Keratinocyte (primary cell): Measurements from ENCODE around the gene MAPK8. TPM values are rescaled to one million over a fixed set of nuclear protein-coding genes. Genes with fewer than 3 reads are reported as not detected.

Experiments used
- DNase-seq: peaks from one replicate; pipeline ENCODE4 v3.0.0-alpha.2; 2011; ENCODE audit warnings: low read depth, missing footprints, low spot score
- FAIRE-seq: peaks from 2 replicates; lab custom pipeline; 2011; peaks lifted over from hg19 to GRCh38; lab: Jason Lieb, UNC
- H2AFZ ChIP-seq: 2 replicates; pipeline ENCODE4 v1.6.0; 2012; ENCODE audit warnings: low read length, control low read depth, inconsistent platforms; ENCODE audit not compliant: control insufficient read depth
- H3K27ac ChIP-seq: 2 replicates; pipeline ENCODE4 v1.5.1; 2011; ENCODE audit warnings: low read length; ENCODE audit not compliant: control insufficient read depth, insufficient read depth
- H3K27me3 ChIP-seq: 3 replicates; pipeline ENCODE4 v1.6.0; 2011; ENCODE audit warnings: low read length; ENCODE audit not compliant: control insufficient read depth, insufficient read depth; ENCODE audit errors: extremely low read depth
- H3K36me3 ChIP-seq, 2 experiments: 2 replicates in 1 of 2; 3 replicates in 1 of 2; pipeline ENCODE4 v1.5.1; 2011; ENCODE audit warnings: low read length in 2 of 2, mild to moderate bottlenecking in 1 of 2; ENCODE audit not compliant: control insufficient read depth in 2 of 2, insufficient read depth in 2 of 2; ENCODE audit errors: extremely low read depth in 1 of 2
- H3K4me1 ChIP-seq: 3 replicates; pipeline ENCODE4 v1.5.1; 2011; ENCODE audit warnings: low read length; ENCODE audit not compliant: control insufficient read depth, insufficient read depth; ENCODE audit errors: extremely low read depth
- H3K4me2 ChIP-seq: 3 replicates; pipeline ENCODE4 v1.6.0; 2011; ENCODE audit warnings: low read depth, low read length; ENCODE audit not compliant: control insufficient read depth, insufficient read depth; ENCODE audit errors: extremely low read depth
- H3K4me3 ChIP-seq, 3 experiments: fragments of 200-600 bp in 1 of 3; sonication (generic) in 1 of 3; 2 replicates in 2 of 3; 3 replicates in 1 of 3; pipeline ENCODE4 v1.5.1; 2011 to 2016; ENCODE audit warnings: low read length in 3 of 3, mild to moderate bottlenecking in 3 of 3, control low read depth in 2 of 3, inconsistent platforms in 1 of 3, low read depth in 1 of 3, mixed read lengths in 1 of 3, mixed run types in 1 of 3, moderate library complexity in 1 of 3; ENCODE audit not compliant: control insufficient read depth in 2 of 3, insufficient read depth in 2 of 3; ENCODE audit errors: extremely low read depth in 1 of 3
- H3K79me2 ChIP-seq: 2 replicates; pipeline ENCODE4 v1.6.0; 2012; ENCODE audit warnings: low read length; ENCODE audit not compliant: control insufficient read depth, insufficient read depth
- H3K9ac ChIP-seq: 3 replicates; pipeline ENCODE4 v1.6.0; 2011; ENCODE audit warnings: low read length; ENCODE audit not compliant: control insufficient read depth, insufficient read depth; ENCODE audit errors: extremely low read depth
- H3K9me1 ChIP-seq: 3 replicates; pipeline ENCODE4 v1.6.0; 2011; ENCODE audit warnings: low read length; ENCODE audit not compliant: control insufficient read depth, insufficient read depth; ENCODE audit errors: extremely low read depth
- H3K9me3 ChIP-seq: 2 replicates; pipeline ENCODE4 v1.5.1; 2012; ENCODE audit warnings: low read depth, low read length; ENCODE audit not compliant: control insufficient read depth
- H4K20me1 ChIP-seq: 3 replicates; pipeline ENCODE4 v1.6.0; 2011; ENCODE audit warnings: low read length; ENCODE audit not compliant: control insufficient read depth, insufficient read depth; ENCODE audit errors: extremely low read depth
- CTCF ChIP-seq, 3 experiments: IDR thresholded peaks in 1 of 3; conservative IDR thresholded peaks in 1 of 3; optimal IDR thresholded peaks in 1 of 3; 2 replicates in 2 of 3; 3 replicates in 1 of 3; pipeline versions ENCODE3 to v1.5.1; 2011; ENCODE audit warnings: low read length in 3 of 3, mild to moderate bottlenecking in 3 of 3, moderate library complexity in 2 of 3, control low read depth in 1 of 3, inconsistent platforms in 1 of 3; ENCODE audit not compliant: insufficient read depth in 2 of 3; ENCODE audit errors: extremely low read depth in 1 of 3
- EZH2 ChIP-seq: IDR thresholded peaks from one replicate; pipeline ENCODE4 v1.6.1; 2012; ENCODE audit warnings: inconsistent platforms, mild to moderate bottlenecking, low read length, moderate library complexity
- dilution Hi-C: fragments of 300-500 bp; cut with MboI; formaldehyde crosslinking; loops from one replicate; pipeline ENCODE4 v1.7.0; 2020; ENCODE audit warnings: low sequenced_read_pairs; ENCODE audit not compliant: extremely low pct_ligation_motif_present
- polyA plus RNA-seq, 5 experiments: library from polyadenylated mRNA; depleted of rRNA in 3 of 5; stranded (reverse) in 3 of 5; stranded (forward) in 1 of 5; unstranded in 1 of 5; fragments of >200 nt; gene quantifications; 1 replicate in 1 of 5; 2 replicates in 3 of 5; 3 replicates in 1 of 5; pipeline versions ENCODE4 v1.2.1 to v1.2.3, GENCODE V29; 2011 to 2012; ENCODE audit warnings: missing spikeins in 2 of 5, low read depth in 1 of 5, low replicate concordance in 1 of 5

The MAPK8 gene
- polyA plus RNA-seq, 1 donor (not counting 4 experiments of a cell fraction or from before 2014, with no cell fraction given) = 39.8 TPM

DNA sequence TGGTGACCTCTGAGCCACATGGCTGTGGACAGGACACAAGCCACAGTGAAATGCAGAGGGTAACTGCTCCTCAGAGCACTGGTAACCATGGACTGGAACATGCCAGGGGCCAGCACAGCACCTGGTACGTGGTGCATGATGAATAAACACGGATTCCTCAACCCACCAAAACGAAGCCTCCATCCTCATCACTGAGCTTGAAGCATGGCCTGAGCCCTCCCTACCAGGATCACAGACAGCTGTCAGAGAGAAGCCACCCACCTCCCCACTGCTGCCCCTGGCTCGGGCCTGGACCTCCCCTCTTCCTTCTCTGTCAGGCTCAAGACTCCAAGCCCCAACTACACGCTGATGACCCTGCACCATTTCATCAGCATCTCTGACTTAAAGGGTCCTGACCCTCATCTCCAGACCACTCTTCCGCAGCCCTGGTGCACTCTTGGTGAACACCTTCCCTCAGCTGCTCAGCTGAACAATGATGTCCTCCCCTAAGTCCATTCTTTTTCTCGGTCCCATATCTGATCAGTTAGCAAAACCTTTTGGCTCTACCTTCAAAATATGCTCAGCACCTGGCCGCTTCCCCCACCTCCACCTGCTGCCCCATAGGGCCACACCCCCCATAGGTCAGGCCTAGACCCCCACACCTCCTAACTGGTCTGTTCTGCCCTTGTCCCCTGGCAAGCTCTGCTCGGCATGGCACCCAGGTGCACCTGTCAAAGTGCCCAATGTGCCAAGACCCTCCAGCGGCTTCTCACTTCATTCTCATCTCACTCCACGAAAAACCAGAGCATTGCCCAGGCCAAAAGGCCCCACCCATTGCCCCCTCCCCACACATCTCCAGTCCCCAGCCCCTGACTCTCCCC, 141.1 kb downstream of the MAPK8 start:
- Histone ChIP-seq H3K79me2 (no peaks in the 10 kb centered on the region), H3K27ac (no peak overlapping the region), H3K27me3 (no peaks in the 10 kb centered on the region), H4K20me1 (peaks cover 4% of the 10 kb centered on the region), H2AFZ (no peak overlapping the region), H3K4me1 (no peaks in the 10 kb centered on the region), H3K4me3 (no peak overlapping the region), H3K9me1 (no peaks in the 10 kb centered on the region), H3K36me3 (peaks cover 3 to 5% of the 10 kb centered on the region in 2 experiments), H3K9ac (no peak overlapping the region), H3K9me3 (no peaks in the 10 kb centered on the region), H3K4me2 (no peak overlapping the region)
- dilution Hi-C loops = no loop called here
- TF ChIP-seq EZH2 (no peak), CTCF (optimal IDR thresholded peaks at IDR 0.05 in 1 of 3, IDR thresholded peaks at IDR 0.05 in 1 of 3, conservative IDR thresholded peaks at IDR 0.05 in 1 of 3; ENCODE audit: extremely low read depth in 1 of 3, insufficient read depth in 2 of 3, low read length in 3 of 3) (no peak)
- DNase-seq (no peak), FAIRE-seq (no peak)

DNA sequence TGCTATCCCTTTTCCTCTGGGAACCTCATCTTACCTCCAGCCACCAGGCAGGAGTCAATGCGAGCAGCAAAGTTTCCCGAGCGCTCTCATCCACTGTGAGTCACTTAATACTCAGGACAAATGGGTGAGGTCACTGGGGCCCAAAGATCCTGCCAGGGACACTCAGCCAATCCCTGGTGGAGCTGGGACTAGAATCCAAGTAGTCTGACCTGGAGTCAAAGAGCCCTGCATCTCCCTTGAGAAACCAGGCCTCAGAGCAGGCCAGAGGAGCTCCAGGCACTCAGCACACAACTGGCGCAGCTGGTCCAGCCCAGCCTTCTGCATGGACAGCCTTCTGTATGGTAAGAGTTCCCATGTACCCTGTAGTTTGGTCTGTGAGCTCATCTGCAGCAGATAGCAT, 142.3 kb downstream of the MAPK8 start:
- H4K20me1 ChIP-seq = peaks cover 4% of the 10 kb centered on the region
- no peaks in the 10 kb centered on the region for H3K79me2 ChIP-seq
- H3K9me1 ChIP-seq = no peaks in the 10 kb centered on the region
- DNase-seq = no peak
- no peak overlapping the region for H2AFZ ChIP-seq
- no peak overlapping the region for H3K9ac ChIP-seq
- H3K27ac ChIP-seq = no peak overlapping the region
- dilution Hi-C loops = no loop called here
- no peak overlapping the region for H3K4me2 ChIP-seq
- FAIRE-seq = no peak
- no peak overlapping the region for H3K4me3 ChIP-seq
- H3K9me3 ChIP-seq = no peaks in the 10 kb centered on the region
- TF ChIP-seq EZH2 (no peak), CTCF (optimal IDR thresholded peaks at IDR 0.05 in 1 of 3, IDR thresholded peaks at IDR 0.05 in 1 of 3, conservative IDR thresholded peaks at IDR 0.05 in 1 of 3; ENCODE audit: extremely low read depth in 1 of 3, insufficient read depth in 2 of 3, low read length in 3 of 3) (no peak)
- peaks cover 3 to 5% of the 10 kb centered on the region in 2 experiments for H3K36me3 ChIP-seq
- H3K27me3 ChIP-seq = no peaks in the 10 kb centered on the region
- H3K4me1 ChIP-seq = no peaks in the 10 kb centered on the region
